ENCODE measurements around the gene TEDDM1.
A peak's percentile ranks its signal among the peaks of the same experiment; 100 is the strongest.
"Not testable (repeated sequence)": the region's sequence is repeated elsewhere in the genome, so short reads cannot be mapped to it uniquely, and the experiment has no call there.

The TEDDM1 gene, protein sequence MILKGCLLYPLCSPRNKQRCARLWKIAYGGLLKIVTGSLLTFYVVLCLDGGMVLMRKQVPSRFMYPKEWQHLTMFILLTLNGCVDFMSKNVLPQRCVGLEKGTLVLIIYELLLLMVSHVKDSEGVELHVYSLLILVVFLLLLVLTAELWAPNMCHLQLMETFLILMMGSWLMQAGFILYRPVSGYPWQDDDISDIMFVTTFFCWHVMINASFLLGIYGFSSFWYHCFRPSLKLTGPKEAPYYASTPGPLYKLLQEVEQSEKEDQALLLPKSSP

DNA sequence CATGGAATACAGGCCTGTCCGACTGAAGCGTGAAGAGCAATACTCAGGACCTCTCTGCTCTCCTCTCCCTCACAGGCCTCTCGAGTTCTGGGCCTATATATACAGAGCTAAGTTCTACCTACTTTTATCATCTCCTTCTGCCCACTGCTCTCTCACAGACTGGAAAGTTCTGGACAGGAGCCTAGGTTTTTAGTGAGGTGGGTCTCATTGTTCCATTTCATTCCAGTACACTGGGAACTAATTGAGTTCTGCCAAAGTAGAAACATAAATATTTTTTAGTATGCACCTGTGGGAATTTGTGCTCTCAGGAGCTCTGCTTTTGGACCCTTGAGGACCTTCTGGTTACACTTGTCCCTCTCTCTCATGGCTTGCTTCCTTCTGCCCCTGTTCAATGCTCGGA is at the start of gene TEDDM1:
Gene TEDDM1 (minus strand): TSS at position 101 of the 400 bp plus-strand sequence. CDS start 182 bp downstream, outside the sequence.
- DNase-seq = no peak

DNA sequence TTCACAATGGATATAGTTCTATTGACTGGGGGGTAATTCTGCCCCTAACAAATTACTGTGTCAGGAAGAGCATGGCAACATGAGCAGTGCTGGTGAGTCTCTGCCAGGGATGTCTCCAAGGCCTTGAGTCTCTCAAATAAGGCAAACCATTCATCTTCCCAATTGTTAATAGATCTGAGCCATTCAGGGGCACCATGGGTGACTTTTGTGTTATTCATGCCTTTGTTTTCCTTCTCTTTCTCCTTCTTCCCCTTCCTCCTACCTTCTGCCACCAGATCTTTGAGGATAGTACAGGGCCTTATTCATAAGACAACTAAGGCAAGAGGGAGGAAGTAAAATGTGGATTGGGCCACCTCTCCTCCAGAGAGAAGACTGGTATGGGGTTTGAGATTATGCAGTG is 49.6 kb upstream of the TEDDM1 start, which contains the start of gene RGSL1:
Gene RGSL1 (plus strand): TSS at position 60 of the 400 bp plus-strand sequence. CDS start 20 bp downstream, at position 80.
- DNase-seq = no peak

DNA sequence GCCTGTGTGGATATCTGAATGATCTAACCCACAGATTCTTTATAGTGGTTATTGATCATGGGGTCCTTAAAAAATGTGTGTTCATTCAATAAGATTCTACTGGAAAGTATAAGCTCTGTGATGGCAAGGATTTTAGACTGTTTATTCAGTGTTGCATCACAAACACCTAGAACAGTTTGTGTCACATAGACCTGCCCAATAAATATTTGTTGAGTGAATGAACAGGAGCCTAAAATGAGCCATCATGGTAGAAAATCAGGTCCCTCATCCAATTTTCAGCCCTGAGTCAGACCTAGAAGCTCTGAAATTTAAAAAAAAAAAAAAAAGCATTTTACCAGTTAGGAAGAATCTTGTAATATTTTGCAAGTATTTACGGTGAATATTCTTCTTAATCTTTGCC is 47.2 kb upstream of the TEDDM1 start:
- no peak for DNase-seq

DNA sequence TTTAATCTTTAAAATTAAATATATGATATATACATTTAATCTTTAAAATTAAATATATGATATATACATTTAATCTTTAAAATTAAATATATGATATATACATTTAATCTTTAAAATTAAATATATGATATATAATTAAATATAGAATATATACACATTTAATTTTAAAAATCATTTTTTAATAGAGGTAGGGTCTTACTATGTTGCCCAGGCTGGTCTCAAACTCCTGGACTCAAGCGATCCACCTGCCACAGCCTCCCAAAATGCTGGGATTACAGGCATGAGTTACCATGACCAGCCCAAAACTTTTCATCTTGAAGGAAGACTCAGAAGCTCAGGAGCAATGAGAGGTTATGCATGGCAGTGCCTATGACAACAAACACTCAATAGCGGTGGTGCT is 46.7 kb upstream of the TEDDM1 start:
- DNase-seq = not testable (repeated sequence)

DNA sequence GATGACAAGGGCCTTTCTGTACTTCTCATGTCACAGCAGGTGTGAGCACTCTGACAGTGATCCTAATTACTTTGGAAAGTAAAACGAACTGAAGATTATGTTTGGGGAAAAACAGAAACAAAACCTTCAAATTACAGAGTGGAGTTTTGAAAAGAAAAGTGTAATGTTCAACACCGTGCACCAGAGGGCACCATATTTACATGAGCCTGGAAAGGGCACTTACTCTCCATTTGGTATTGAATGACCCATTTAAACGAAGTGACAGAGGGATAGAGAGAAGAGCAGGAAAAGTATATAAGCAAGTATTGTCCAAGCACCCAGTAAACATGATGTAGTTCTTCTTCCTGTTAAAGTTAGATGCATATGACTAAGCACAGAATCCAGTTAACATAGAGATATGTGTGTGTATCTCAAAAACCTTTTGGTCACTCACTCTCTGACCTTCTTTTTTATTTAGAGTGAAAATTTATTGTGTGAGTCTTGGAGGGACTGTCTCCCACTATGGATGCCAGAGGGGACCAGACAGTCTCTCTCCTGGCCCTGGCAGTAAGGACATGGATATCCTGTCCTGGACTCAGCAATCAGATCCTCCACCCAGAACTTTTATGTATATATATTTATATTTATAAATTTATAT is 45.7 kb upstream of the TEDDM1 start:
- DNase-seq = peak; percentile 72

DNA sequence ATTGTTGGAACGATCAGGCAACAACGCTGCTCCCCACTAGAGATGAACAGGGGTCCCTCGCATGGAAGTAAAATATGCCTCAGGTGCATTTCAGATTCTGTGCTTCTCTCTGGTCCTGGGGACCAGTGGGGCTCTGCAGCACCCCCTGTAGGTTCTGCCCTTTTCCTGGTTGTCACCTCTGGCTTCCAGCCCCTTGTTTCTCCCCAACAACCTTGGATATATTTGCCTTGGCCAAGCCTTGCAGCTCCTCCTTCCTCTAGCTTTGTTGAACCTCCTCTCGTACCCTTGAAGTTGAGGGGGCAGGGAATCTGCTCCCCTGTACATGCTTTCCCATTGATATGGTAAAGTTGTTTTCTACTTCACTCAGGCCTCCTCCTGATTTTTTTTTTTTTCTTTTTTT is 44.0 kb upstream of the TEDDM1 start:
- no peak for DNase-seq

DNA sequence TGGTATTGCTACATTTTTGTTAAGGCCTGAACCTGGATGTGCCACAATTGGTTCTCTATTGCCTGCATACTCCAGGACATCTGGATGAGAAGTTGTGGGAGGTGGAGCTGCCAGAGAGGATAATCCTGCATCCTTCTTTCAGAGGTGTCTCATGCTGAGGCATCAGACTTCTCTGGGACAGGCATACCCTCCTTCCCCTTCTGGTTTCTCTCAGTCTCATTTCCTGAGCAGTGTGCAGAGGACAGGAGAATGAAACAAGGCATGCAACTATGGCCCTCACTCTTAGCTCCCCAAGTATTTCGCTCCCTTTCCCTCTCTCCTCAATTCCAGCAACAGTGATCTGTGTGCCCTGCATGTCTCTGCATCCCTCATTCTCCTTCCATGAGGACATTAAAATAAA is 41.9 kb upstream of the TEDDM1 start:
- DNase-seq = no peak

DNA sequence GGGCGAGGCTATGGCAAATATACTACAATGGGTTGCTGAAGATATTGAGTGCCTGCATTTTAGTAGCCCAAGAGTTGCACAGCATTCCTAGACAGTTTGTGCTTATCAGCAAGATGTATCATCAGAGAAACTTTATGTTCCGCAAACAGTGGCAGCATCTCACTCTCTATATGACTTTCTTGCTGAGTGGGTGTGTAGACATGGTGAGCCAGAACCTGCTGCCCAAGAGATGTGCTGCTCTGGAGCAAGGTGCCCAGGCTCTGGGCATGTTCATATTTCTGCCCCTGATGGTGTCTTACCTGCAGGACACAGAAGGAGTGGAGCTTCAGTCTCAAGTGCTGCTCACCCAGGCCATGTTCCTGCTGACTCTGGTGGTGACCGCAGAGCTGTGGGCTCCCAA is 41.3 kb upstream of the TEDDM1 start:
- DNase-seq = no peak

DNA sequence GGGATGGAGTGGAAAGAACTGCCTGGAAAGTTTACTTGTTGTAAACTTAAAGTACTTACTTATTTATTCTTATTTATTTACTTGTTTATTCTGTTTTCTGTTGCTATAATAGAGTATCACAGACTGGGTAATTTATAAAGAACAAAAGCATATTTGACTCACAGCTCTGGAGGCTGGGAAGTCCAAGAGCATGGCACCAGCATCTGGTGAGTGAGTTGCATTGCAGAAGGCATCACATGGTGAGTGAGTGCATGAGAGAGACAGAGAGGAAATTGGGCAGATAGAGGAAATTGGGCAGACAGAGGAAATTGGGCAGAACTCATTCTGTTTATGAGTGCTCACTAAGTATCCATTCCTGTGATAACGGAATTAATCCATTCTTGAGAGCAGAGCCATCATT is 37.9 kb upstream of the TEDDM1 start:
- DNase-seq = no peak

DNA sequence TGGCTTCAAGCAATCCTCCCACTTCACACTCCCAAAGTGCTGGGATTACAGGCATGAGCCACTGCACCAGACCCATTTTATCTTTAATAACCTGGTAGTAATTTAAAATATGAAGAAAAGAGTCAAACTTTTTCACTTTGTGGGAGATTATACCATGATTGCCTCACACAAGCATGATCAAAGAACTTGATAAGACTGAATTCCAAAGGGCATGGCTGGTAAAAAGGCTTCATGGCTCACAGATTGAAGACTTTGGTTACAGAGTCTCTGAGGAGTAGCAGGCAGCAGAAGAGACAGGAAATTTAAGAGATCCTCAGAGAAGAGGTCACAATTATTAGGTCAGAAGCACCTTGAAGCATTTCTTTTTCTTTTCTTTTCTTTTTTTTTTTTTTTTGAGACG is 33.1 kb upstream of the TEDDM1 start:
- no peak for DNase-seq

DNA sequence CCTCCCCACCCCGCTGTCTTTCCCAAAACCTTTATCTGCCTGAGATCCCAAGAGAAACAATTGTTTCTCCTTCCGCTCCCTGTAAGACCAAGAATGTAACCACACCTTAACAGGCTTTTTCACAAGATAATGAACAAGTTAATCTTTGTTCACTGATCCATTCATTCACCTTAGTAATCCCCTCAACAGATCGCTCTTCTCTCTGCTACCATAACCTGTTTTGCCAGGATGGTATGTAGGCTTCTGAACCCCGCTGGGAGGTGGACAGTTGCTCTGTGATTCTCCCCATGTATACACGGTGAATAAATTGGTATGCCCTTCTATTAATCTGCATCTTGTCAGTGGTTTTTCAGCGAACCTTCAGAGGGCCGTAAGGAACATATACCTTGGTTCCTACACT is 30.8 kb upstream of the TEDDM1 start:
- no peak for DNase-seq

DNA sequence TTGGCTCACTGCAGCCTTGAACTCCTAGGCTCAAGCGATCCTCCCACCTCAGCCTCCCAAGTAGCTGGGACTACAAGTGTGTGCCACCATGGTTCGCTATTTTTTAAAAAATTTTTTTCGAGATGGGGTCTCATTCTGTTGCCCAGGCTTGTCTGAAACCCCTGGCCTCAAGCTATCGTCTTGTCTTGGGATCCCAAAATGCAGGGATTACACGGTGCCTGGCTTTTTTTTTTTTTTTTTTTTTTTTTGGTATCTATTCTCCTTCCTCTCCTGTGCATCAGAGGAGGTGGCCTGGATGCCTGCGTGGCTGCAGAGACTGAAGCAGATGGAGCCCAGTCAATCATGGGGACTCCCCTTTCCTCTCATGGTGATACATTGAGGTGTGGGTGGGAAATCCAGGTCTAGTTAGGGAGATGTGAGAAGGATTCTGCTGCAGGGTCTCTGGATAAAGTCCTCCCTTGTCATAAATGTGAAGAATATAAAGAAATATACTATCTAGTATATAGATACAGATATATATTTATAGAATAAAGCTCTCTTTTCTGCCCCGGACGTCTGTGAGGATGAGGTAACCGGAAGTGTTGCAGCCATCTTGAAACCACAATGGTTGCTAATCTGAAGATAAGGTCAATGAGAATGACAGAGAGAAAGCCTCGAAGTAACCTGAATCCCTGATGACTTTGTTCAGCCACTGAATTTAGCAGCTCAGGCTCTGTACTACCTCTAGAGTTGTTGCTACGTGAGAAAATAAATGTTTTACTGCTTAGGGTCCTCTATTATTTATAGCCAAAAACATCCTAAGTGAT is 30.0 kb upstream of the TEDDM1 start:
- DNase-seq = no peak

DNA sequence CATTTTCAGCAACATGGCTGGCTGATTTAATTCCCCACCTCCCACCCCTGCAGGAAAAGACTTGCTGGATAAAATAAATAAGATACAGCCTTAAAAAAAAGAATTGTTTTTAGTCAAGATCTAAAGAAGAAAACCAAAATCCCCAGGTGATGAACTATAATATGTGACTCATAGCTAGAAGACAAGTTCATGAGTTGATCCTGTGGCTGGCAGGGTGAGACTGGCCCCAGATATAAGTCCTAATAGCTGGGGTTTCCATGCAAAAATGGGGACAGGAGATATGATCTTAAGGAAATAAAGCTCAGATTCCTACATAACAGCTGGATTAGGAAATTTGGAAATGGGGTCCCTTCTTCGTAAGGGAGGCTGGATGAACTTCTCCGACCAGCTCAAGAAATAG is 27.6 kb upstream of the TEDDM1 start:
- DNase-seq = no peak

DNA sequence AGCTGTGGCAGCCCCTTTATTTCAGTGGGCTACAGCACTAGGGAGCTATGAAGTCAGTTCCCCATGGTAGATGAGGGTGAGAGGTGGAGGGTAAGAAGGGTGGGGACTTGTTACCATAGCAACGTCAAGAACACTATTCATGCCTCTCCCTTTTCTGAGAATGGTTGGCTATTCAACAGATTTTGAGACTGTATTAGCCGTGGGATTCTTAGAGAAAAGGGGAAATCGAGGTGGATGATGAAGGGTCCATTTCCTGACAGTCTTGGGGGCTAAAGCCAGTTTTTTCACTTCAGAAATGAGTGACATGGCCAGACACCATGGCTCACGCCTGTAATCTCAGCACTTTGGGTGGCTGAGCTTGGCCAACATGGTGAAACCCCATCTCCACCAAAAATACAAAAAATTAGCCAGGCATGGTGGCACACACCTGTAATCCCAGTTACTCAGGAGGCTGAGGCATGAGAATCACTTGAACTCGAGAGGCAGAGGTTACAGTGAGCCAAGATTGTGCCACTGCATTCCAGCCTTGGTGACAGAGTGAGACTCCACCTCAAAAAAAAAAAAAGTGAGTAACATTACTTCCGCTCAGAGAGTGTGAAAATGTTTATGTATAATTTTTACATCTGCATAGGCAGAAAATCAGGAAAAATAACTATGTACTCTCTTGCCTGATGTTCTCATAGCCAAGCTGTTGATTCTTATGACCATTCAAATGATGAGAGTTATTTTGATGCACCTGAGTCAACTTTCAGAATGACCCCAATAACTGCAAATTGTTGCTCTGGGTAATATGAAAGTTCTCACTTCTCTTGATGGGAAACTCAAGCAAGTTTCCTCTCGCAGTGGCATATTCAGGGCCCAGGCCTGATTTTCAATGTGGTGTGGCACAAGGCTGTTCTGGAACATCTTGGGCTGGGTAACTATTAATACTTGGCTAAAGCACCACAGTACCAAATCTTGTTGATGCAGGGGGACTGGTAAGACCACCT is 26.3 kb upstream of the TEDDM1 start:
- no peak for DNase-seq

DNA sequence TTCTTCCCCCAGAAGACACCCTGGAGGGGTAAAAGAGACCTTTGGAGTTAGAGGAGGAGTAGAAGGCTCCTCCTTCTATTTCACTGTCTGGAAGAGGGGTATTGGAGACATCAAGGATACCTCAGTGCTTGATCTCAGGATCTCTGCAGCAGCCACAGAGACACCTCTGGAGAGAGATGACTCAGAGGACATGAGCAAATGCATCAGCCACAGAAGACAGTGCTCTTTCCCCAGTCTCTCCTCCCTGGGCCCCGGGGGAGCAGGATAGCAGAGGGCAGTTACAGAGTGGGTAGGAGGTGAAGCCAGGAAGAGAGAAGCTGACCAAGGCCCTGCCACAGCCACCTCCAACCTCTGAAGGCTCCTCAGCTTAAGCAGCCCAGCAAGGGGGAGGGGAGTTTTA is 15.3 kb upstream of the TEDDM1 start:
- no peak for DNase-seq

DNA sequence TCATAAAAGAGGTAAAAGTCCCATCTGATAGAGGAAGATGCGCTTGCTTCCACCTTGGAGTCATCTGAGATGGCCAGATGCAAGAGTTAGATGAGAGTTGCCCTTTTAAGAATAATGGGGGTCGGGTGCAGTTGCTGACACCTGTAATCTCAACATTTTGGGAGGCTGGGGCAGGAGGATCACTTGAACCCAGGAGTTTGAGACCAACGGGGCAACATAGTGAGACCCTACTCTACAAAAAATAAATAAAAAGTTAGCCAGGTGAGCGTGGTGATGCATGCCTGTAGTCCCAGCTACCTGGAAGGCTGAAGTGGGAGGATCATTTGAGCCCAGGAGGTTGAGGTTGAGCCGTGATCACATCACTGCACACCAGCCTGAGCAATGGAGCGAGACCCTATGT is 13.5 kb upstream of the TEDDM1 start:
- no peak for DNase-seq

DNA sequence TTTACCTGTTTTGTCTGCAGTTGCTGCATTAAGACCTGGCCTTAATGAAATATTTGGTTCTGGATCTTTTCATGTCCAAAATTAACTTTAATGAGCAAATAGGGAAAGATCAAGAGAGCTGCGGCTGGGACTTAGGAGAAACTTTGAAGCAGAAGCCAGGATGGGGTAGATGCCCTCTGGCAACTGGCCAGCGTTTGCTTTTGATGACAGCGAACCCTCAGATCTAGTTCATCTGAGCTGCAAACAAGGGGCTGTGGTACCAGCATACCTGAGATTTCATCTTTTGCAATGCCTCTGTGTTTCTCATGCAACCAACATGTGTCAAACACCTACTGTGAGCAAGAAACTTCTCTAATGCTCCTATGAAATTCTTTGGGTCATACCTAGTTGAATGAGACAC is 13.0 kb upstream of the TEDDM1 start:
- DNase-seq = no peak

DNA sequence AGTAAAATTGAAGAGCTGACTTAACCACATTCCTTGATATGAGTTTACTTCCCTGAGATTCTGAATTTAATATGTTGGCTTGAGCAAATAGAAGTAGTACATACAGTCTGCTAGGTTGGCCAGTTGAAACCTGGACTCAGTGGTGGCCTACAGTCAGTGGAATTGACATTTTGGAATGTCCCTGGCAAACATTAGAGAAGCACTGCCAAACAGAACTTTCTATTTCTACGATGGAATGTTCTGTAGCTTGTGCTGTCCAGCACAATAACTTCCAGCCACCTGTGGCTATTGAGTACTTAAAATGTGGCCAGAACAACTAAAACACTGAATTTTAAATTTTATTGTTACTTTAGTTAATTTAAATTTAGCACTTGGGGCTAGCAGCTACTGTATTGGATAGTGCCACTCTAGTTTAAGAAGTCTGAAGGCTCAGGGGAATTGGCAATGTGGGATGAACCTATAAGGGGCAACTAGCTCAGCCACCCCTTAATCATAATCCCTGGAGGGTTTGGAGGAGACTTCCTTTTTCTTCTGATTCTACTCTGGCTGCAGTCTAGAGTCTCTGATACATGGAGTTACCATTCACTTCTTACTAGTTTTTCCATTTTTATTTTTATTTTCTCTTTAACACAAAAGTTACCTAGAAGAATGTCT is 10.3 kb upstream of the TEDDM1 start:
- DNase-seq = no peak

DNA sequence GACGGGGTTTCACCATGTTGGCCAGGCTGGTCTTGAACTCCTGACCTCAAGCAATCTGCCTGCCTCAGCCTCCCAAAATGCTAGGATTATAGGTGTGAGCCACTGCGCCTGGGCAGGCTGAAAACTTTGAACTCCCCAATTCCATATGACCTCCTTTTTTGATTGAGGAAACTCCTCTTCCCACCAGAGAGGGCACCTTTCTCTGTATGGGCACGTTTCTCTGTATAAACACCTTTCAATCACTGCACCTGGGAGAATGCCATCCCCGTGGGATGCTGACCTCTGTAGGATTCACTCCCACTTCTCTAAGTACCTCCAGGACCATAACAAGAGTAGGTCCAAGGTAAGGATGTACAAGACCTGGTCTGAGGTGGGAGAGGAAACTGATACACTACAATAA is 9.7 kb upstream of the TEDDM1 start:
- DNase-seq = no peak

DNA sequence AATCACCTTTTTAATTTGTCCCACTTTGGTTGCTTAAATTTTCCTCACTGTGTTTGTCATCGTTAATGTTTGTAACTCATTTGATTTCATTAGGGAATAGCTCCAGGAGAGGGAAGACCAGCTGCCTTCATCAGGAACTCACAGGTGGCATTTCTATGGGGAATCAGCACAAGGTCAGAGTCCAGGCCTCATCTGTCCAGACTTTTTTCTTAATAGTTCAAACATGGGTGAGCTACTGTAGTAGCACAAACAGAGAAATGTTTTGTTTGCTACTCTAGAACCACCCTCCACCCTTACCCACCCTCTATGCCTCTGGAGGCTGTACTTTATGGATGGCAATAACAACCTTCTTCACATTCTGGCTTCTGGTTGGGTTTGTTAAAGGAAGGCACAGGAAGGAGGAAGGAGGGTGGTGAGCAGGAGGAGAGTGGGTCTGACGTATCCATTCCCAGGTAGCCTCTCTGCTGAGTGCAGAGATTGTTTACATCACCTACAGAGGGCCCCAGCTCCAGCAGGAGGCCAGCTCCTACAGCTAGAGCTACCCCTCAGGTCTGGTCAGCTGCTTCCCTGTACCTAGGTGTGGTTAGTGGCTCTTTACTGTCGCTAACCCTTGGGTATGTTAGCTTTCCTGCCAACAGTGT is 8.1 kb upstream of the TEDDM1 start:
- no peak for DNase-seq

DNA sequence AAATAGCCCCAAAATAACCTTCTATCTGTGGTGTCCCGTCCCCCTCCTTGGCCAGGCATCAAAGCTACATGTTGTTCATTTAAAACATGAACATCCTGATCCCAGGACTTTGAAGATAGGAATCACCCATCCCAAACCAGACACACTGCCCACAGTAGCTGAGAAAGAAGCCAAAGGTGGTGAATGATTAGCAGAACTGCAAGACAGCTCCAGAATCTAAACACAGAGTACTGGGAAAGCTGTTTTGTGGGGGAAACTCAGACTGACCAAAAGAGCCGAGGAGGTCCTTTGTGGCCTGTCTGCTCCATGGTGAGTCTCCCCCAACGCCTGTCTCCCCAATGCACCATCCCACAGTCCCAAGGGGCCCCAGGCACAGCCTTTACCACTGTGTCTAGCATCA is 7.3 kb upstream of the TEDDM1 start:
- DNase-seq = no peak

DNA sequence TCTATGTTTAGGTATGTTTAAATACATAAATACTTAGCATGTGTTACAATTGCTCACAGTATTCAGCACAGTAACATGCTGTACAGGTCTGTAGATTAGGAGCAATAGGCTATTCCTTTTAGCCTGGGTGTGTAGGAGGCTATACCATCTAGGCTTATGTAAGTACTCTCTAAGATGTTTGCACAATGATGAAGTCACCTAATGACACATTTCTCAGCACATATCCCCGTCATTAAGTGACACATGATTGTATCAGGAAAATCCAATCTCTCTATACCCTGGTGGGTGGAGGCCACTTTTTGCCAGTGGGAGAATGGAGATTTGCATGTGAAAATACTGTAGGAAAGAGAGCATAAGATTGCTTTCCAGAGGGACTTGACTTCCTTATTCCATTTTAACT is 5.5 kb upstream of the TEDDM1 start:
- DNase-seq = no peak

All from NCI-H1436 (cell line).